Left lung (tissue), 10 donors: ENCODE results near the gene C19orf44. TPM values are rescaled to one million over a fixed set of nuclear protein-coding genes. Genes with fewer than 3 reads are reported as not detected.

Experiments used
- ATAC-seq: fragments of 200-7000 bp; cut with Tn5 transposase; one replicate; pipeline ENCODE4 v1.9.1; 2020; ENCODE audit warnings: moderate library complexity
- DNase-seq, 4 donors: peaks; one replicate each; pipeline ENCODE4 v3.0.0-alpha.2; 2013 to 2020
- H3K27ac ChIP-seq, 2 donors: fragments of 200-600 bp; sonication (generic) in 1 of 2; one replicate each; pipeline versions ENCODE4 v1.5.0 to v1.8.0; 2020 to 2021
- H3K27me3 ChIP-seq, 2 donors: fragments of 200-600 bp; sonication (generic) in 1 of 2; one replicate each; pipeline versions ENCODE4 v1.5.0 to v1.8.0; 2020 to 2021
- H3K36me3 ChIP-seq, 2 donors: fragments of 200-600 bp; sonication (generic) in 1 of 2; one replicate each; pipeline versions ENCODE4 v1.5.0 to v1.8.0; 2020 to 2021
- H3K4me1 ChIP-seq, 2 donors: fragments of 200-600 bp; one replicate each; pipeline ENCODE4 v1.8.0; 2021
- H3K4me3 ChIP-seq, 2 donors: fragments of 200-600 bp; sonication (generic) in 1 of 2; one replicate each; pipeline versions ENCODE4 v1.5.0 to v1.8.0; 2020 to 2021; ENCODE audit warnings: mild to moderate bottlenecking in 1 of 2
- H3K9me3 ChIP-seq, 2 donors: fragments of 200-600 bp; sonication (generic) in 1 of 2; one replicate each; pipeline versions ENCODE4 v1.5.0 to v1.8.0; 2020 to 2021
- CTCF ChIP-seq, 2 donors: fragments of 200-600 bp; sonication (generic) in 1 of 2; IDR thresholded peaks; one replicate each; pipeline versions ENCODE4 v1.5.0 to v1.8.0; 2021; ENCODE audit warnings: antibody characterized with exemption in 2 of 2
- intact Hi-C, 2 donors: fragments of 100-400 bp; cut with DNase I; formaldehyde crosslinking; loops; one replicate each; pipeline versions ENCODE4 v1.11.2 to v1.14.2; 2022
- polyA plus RNA-seq, 6 donors: library from polyadenylated mRNA; unstranded; fragments of 120-200 nt; gene quantifications; one replicate each; pipeline ENCODE4 v1.2.1, GENCODE V29; 2013; ENCODE audit not compliant: insufficient read length in 6 of 6
- total RNA-seq, 2 donors: library from RNA; stranded (reverse); fragmentation: NEBNext Ultra II Directional; extraction: Animal tissue kit (Norgen Biotek cat#: 25700); gene quantifications; one replicate each; pipeline ENCODE4 v1.2.1, GENCODE V29; 2021
- donor health status: DM: no; HTN: yes; CAD: no.
- donor health status: DM: no; HTN: no; CAD: no.

Gene C19orf44
- total and polyA plus RNA-seq, 8 donors, result 4.9 to 18.7 (median 15.0) TPM

- H3K27ac ChIP-seq, result no peak overlapping the region
- peak; percentile 41 for ATAC-seq
Observed at GRCh38 chr19:16458391-16459341, 37.5 kb upstream of the C19orf44 start.

GRCh38 chr19:16459680-16460079 lies 36.5 kb upstream of the C19orf44 start:
- Histone ChIP-seq H3K9me3 (no peaks in the 10 kb centered on the region), H3K27ac (no peak overlapping the region), H3K4me3 (no peak overlapping the region), H3K36me3 (no peaks in the 10 kb centered on the region), H3K27me3 (no peaks in the 10 kb centered on the region), H3K4me1 (peaks cover 18 to 60% of the 10 kb centered on the region in 2 donors)
- intact Hi-C loops, result no loop called here
- TF ChIP-seq CTCF (IDR thresholded peaks at IDR 0.05), result no peak
- DNase-seq (no peak), ATAC-seq (no peak)

More at GRCh38 chr19:16458391-16459341, 37.5 kb upstream of the C19orf44 start:
- H3K27me3 ChIP-seq, result no peaks in the 10 kb centered on the region
- H3K9me3 ChIP-seq, result no peaks in the 10 kb centered on the region
- H3K4me3 ChIP-seq, result no peak overlapping the region
- no peak for TF ChIP-seq CTCF (IDR thresholded peaks at IDR 0.05)
- H3K4me1 ChIP-seq, result peaks cover 18 to 59% of the 10 kb centered on the region in 2 donors
- DNase-seq, result peak in 1 of 4 donors; percentile 68
- intact Hi-C loops, result no loop called here
- H3K36me3 ChIP-seq, result no peaks in the 10 kb centered on the region

- intact Hi-C loops, result no loop called here
- no peak for TF ChIP-seq CTCF (IDR thresholded peaks at IDR 0.05)
- Histone ChIP-seq H3K27ac (no peak overlapping the region), H3K4me3 (no peak overlapping the region), H3K36me3 (no peaks in the 10 kb centered on the region), H3K9me3 (no peaks in the 10 kb centered on the region), H3K4me1 (peaks cover 18 to 65% of the 10 kb centered on the region in 2 donors), H3K27me3 (no peaks in the 10 kb centered on the region)
- ATAC-seq, result no peak
- no peak for DNase-seq
Observed at GRCh38 chr19:16460454-16460853, 35.7 kb upstream of the C19orf44 start.

- no peaks in the 10 kb centered on the region for H3K27me3 ChIP-seq
- H3K9me3 ChIP-seq, result no peaks in the 10 kb centered on the region
- H3K27ac ChIP-seq, result peak overlapping the region in 1 of 2 donors; percentile 41
- DNase-seq (no peak), ATAC-seq (no peak)
- intact Hi-C loops, result no loop called here
- H3K36me3 ChIP-seq, result no peaks in the 10 kb centered on the region
- TF ChIP-seq CTCF (IDR thresholded peaks at IDR 0.05), result no peak
- H3K4me3 ChIP-seq, result no peak overlapping the region
- peaks cover 18 to 62% of the 10 kb centered on the region in 2 donors for H3K4me1 ChIP-seq
Observed at GRCh38 chr19:16461630-16462051, 34.6 kb upstream of the C19orf44 start.

DNA sequence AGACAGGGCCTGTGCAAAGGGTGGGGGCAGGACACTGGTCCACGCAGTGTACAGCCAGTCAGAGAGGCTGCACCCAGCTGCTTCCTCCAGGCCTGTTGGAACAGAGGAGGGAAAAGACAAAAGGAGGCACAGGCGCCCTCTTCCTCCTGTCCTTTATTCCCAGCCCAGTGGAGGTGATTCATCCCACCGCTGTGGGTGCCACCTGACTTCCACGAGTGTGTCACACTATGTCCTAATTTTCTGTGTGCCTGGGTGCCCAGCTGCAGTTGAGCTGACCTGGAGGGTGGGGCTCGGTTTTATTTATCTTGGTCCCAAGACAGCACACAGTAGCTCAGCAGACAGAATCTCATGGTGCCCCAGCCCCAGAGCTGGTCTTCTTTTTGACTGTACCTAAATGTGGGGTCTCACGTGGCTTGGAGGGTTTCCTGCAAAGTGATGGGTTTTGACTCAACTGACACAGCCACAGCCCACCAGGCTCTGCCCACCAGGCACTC lies 33.4 kb upstream of the C19orf44 start:
- Histone ChIP-seq H3K27me3 (no peaks in the 10 kb centered on the region), H3K4me1 (peaks cover 9 to 51% of the 10 kb centered on the region in 2 donors), H3K27ac (peak overlapping the region in 1 of 2 donors; percentile 41), H3K4me3 (no peak overlapping the region), H3K9me3 (no peaks in the 10 kb centered on the region), H3K36me3 (no peaks in the 10 kb centered on the region)
- ATAC-seq (peak; percentile 17), DNase-seq (no peak)
- intact Hi-C loops, result no loop called here
- no peak for TF ChIP-seq CTCF (IDR thresholded peaks at IDR 0.05)
